ENCODE data around the gene NOXA1. TPM values are rescaled to one million over a fixed set of nuclear protein-coding genes. Genes with fewer than 3 reads are reported as not detected.

The NOXA1 gene
- total and polyA plus RNA-seq, 2 donors from 2014 or later: 19.1 to 21.8 TPM

GRCh38 chr9:137475666-137476065, 52.5 kb downstream of the NOXA1 start:
- H3K27me3 ChIP-seq (ENCODE audit: control insufficient read depth, insufficient read depth, low read length): no peaks in the 10 kb centered on the region
- no peak overlapping the region for H3K4me3 ChIP-seq (ENCODE audit: low read length in 3 of 3)
- TF ChIP-seq CTCF (IDR thresholded peaks at IDR 0.05; ENCODE audit: borderline replicate concordance, extremely low read depth, insufficient read depth): no peak
- H3K4me1 ChIP-seq (ENCODE audit: control insufficient read depth in 2 of 3, insufficient read depth in 2 of 3, low read depth in 1 of 3, low read length in 3 of 3): no peaks in the 10 kb centered on the region
- FAIRE-seq (no peak), DNase-seq (no peak)
- H3K9me3 ChIP-seq (ENCODE audit: control insufficient read depth in 2 of 3, insufficient read depth in 1 of 3, low read length in 3 of 3): peaks cover 0 to 9% (median 5%) of the 10 kb centered on the region in 3 donors
- intact Hi-C loops (cut with DNase I): no loop called here
- no peak overlapping the region for H3K27ac ChIP-seq (ENCODE audit: low read depth in 2 of 2, low read length in 2 of 2)
- no peaks in the 10 kb centered on the region for H3K36me3 ChIP-seq (ENCODE audit: control insufficient read depth in 2 of 3, insufficient read depth in 3 of 3, low read length in 3 of 3)
- no peak overlapping the region for H3K9ac ChIP-seq (ENCODE audit: low read length in 3 of 3)

- Histone ChIP-seq H3K27ac (ENCODE audit: low read depth in 2 of 2, low read length in 2 of 2) (no peak overlapping the region), H3K4me1 (ENCODE audit: control insufficient read depth in 2 of 3, insufficient read depth in 2 of 3, low read depth in 1 of 3, low read length in 3 of 3) (no peaks in the 10 kb centered on the region), H3K27me3 (ENCODE audit: control insufficient read depth, insufficient read depth, low read length) (no peaks in the 10 kb centered on the region), H3K9me3 (ENCODE audit: control insufficient read depth in 2 of 3, insufficient read depth in 1 of 3, low read length in 3 of 3) (peaks cover 0 to 9% (median 5%) of the 10 kb centered on the region in 3 donors), H3K4me3 (ENCODE audit: low read length in 3 of 3) (no peak overlapping the region), H3K36me3 (ENCODE audit: control insufficient read depth in 2 of 3, insufficient read depth in 3 of 3, low read length in 3 of 3) (no peaks in the 10 kb centered on the region), H3K9ac (ENCODE audit: low read length in 3 of 3) (no peak overlapping the region)
- intact Hi-C loops (cut with DNase I): no loop called here
- TF ChIP-seq CTCF (IDR thresholded peaks at IDR 0.05; ENCODE audit: borderline replicate concordance, extremely low read depth, insufficient read depth): no peak
- DNase-seq: peak in 1 of 5 donors; percentile 55
- no peak for FAIRE-seq
Observed at GRCh38 chr9:137476856-137477255, 53.7 kb downstream of the NOXA1 start.

DNA sequence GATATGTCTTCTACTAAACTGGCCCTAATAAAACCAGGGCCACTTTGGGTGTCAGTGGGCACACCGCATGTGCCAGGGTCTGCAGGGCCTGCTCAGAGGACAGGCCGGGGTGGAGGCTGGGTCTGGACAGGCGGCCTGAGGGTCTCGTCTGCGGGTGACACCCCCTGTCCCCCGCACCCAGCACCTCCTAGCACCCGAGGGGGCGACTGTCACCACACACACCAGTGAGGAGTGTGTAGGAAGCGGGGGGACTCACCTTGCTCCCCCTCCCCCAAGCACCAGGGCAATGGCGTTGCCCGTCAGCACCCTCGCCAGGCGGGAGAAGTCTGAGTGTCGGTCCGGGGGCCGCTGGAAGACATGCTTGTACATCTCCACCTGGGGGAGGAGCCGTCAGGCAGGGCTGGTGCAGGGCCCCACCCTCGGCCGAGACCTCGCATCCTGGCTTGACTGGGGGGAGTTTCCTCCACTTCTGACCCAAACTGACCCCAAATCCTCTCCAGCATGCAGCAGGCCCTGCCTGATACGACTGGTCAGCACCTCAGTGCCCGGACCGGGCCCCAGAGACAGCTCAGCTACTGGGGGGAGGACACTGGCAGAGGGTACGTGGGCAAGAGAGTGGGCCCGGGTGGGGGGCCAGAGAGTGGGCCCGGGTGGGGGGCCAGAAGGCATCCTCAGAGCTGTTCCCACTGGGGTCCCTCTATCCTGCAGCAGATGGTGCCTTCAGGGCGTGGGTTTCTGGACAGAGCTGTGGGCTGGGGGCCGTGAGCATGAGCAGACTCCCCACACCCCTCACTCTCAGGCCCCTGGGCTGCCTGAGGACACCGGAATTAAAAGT, 54.8 kb downstream of the NOXA1 start:
- Histone ChIP-seq H3K27me3 (ENCODE audit: control insufficient read depth, insufficient read depth, low read length) (no peaks in the 10 kb centered on the region), H3K36me3 (ENCODE audit: control insufficient read depth in 2 of 3, insufficient read depth in 3 of 3, low read length in 3 of 3) (no peaks in the 10 kb centered on the region), H3K9me3 (ENCODE audit: control insufficient read depth in 2 of 3, insufficient read depth in 1 of 3, low read length in 3 of 3) (peaks cover 0 to 9% (median 5%) of the 10 kb centered on the region in 3 donors), H3K4me3 (ENCODE audit: low read length in 3 of 3) (no peak overlapping the region), H3K4me1 (ENCODE audit: control insufficient read depth in 2 of 3, insufficient read depth in 2 of 3, low read depth in 1 of 3, low read length in 3 of 3) (no peaks in the 10 kb centered on the region), H3K9ac (ENCODE audit: low read length in 3 of 3) (no peak overlapping the region), H3K27ac (ENCODE audit: low read depth in 2 of 2, low read length in 2 of 2) (no peak overlapping the region)
- intact Hi-C loops (cut with DNase I): no loop called here
- FAIRE-seq (no peak), DNase-seq (peak in 1 of 5 donors; percentile 68)
- no peak for TF ChIP-seq CTCF (IDR thresholded peaks at IDR 0.05; ENCODE audit: borderline replicate concordance, extremely low read depth, insufficient read depth)
